HepG2 (cell line): ENCODE measurements around the gene SERPINB6. TPM values are rescaled to one million over a fixed set of nuclear protein-coding genes. Genes with fewer than 3 reads are reported as not detected.
A peak's percentile ranks its signal among the peaks of the same experiment; 100 is the strongest.

Experiments
- AGO1 ChIP-seq: fragments of 200-400 bp; formaldehyde crosslinking; IDR thresholded peaks from 2 replicates; pipeline ENCODE4 v1.6.1; 2017; ENCODE audit warnings: mild to moderate bottlenecking, low read depth, low read length, moderate library complexity; ENCODE audit not compliant: poor library complexity, severe bottlenecking
- CBX2 ChIP-seq, 2 experiments: fragments of 200-600 bp in 1 of 2; sonication (generic); formaldehyde crosslinking in 1 of 2; IDR thresholded peaks; 2 replicates each; pipeline versions ENCODE4 v1.7.0 to v1.8.1; 2018 to 2022; ENCODE audit warnings: low read depth in 2 of 2, low read length in 1 of 2, mild to moderate bottlenecking in 1 of 2, missing genetic modification reagents in 1 of 2
- DR1 ChIP-seq: sonication (generic); formaldehyde crosslinking; IDR thresholded peaks from 2 replicates; pipeline ENCODE4 v1.8.0; 2021; ENCODE audit warnings: mild to moderate bottlenecking, missing genetic modification reagents, inconsistent platforms
- FOXC1 ChIP-seq: sonication (generic); formaldehyde crosslinking; IDR thresholded peaks from 2 replicates; pipeline ENCODE4 v1.8.0; 2022; ENCODE audit warnings: mild to moderate bottlenecking, missing genetic modification reagents, borderline replicate concordance
- GTF2F1 ChIP-seq: fragments of 150-350 bp; IDR thresholded peaks from 2 replicates; pipeline ENCODE4 v1.6.1; 2014; ENCODE audit warnings: low read length
- IRF1 ChIP-seq: sonication (generic); formaldehyde crosslinking; IDR thresholded peaks from 2 replicates; pipeline ENCODE4 v1.4.0; 2020; ENCODE audit warnings: low read depth, mild to moderate bottlenecking, missing genetic modification reagents
- SMAD9 ChIP-seq: sonication (generic); formaldehyde crosslinking; IDR thresholded peaks from 2 replicates; pipeline ENCODE4 v1.5.1; 2020; ENCODE audit warnings: mild to moderate bottlenecking, missing genetic modification reagents
- USF2 ChIP-seq, 2 experiments: sonication (generic) in 1 of 2; formaldehyde crosslinking in 1 of 2; IDR thresholded peaks; 2 replicates each; pipeline versions ENCODE4 v1.5.1 to v1.6.1; 2011 to 2020; ENCODE audit warnings: borderline replicate concordance in 1 of 2, low read depth in 1 of 2, low read length in 1 of 2, mild to moderate bottlenecking in 1 of 2, missing genetic modification reagents in 1 of 2, moderate library complexity in 1 of 2
- ZNF263 ChIP-seq: sonication (generic); formaldehyde crosslinking; IDR thresholded peaks from 2 replicates; pipeline ENCODE4 v1.4.0; 2020; ENCODE audit warnings: missing genetic modification reagents
- ZNF543 ChIP-seq: sonication (generic); formaldehyde crosslinking; IDR thresholded peaks from 2 replicates; pipeline ENCODE4 v1.4.0; 2020; ENCODE audit warnings: mild to moderate bottlenecking, missing genetic modification reagents
- ZNF546 ChIP-seq: sonication (generic); formaldehyde crosslinking; conservative IDR thresholded peaks from 2 replicates; pipeline ENCODE4 v1.8.1; 2023; ENCODE audit warnings: mild to moderate bottlenecking, missing genetic modification reagents
- ZNF552 ChIP-seq: sonication (generic); formaldehyde crosslinking; IDR thresholded peaks from 2 replicates; pipeline ENCODE4 v1.9.0; 2022; ENCODE audit warnings: missing genetic modification reagents, mild to moderate bottlenecking, borderline replicate concordance
- ZZZ3 ChIP-seq: sonication (generic); formaldehyde crosslinking; IDR thresholded peaks from 2 replicates; pipeline ENCODE4 v1.4.0; 2020; ENCODE audit warnings: missing genetic modification reagents, mild to moderate bottlenecking, borderline replicate concordance
- polyA plus RNA-seq, 8 experiments: library from polyadenylated mRNA; depleted of rRNA in 3 of 8; stranded (reverse) in 7 of 8; unstranded in 1 of 8; fragments of >200 nt; fragmentation: Illumina TruSeq in 4 of 8; extraction: Trizol in 4 of 8; gene quantifications; 2 replicates each; pipeline versions ENCODE4 v1.2.1 to v1.2.3, GENCODE V29; 2011 to 2016; ENCODE audit warnings: low read depth in 4 of 8, missing spikeins in 1 of 8, mixed read lengths in 1 of 8; ENCODE audit not compliant: insufficient read depth in 1 of 8
- total RNA-seq, 5 experiments: library from RNA; depleted of rRNA; stranded (reverse); fragments of >200 nt; fragmentation: Illumina TruSeq; extraction: Trizol; gene quantifications; 2 replicates each; pipeline ENCODE4 v1.2.3, GENCODE V29; 2016; ENCODE audit warnings: low read depth in 1 of 5
- TF ChIP-seq, protein P1 (sequence below): sonication (generic); formaldehyde crosslinking; IDR thresholded peaks from 2 replicates; pipeline ENCODE4 v1.8.0; 2022; ENCODE audit warnings: mild to moderate bottlenecking, missing genetic modification reagents; ENCODE audit not compliant: insufficient replicate concordance
- TF ChIP-seq, protein P2 (sequence below): sonication (generic); formaldehyde crosslinking; IDR thresholded peaks from 2 replicates; pipeline ENCODE4 v1.4.0; 2020; ENCODE audit warnings: missing genetic modification reagents, borderline replicate concordance

Gene SERPINB6
- total and polyA plus RNA-seq, 2 of the 13 experiments (the other 11 are each of a cell fraction or from before 2014, with no cell fraction given) = 38.2 to 61.3 TPM

DNA sequence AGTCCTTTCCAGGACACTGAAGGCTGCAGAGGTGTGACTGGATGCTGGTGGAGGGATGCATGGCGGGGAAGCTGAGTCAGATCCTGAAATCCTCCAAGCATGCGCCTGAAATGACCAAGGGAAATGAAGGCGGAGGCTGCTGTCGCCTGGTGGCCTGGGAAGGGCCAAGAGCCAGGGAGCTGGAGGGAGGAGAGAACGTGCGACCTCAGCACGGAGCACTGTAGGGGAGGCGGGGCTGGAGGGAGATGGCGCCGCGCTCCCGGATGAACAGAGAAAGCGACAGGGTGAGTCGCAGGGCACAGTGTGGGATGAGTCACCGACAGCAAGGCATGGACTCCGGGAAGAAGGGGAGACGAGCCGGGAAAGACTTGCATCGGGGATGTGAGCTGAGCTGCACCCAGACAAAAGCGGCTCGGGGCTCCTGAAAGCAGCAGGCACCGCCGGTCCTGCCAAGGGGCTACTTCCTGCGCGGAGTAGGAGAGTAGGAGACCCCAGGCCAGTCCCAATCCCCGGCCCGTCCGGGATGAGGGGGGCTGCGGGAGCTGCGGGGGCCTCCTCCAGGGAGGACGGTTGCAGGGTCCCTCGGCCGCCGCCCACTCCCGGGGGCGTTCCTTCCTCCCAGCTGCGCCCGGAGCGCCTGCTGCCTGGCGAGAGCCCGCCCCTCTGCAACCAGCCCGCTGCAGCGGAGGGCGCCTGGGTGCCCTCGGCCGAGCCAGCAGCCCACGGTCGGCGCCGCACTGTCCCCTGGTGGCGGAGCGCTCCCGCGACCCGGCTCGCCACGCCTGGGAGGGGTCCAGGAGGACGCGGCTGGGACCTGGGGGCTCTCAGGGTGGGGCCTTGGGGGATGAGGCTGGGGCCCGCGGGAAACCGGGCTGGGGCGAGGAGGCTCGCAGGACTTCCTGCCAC is 17.3 kb upstream of the SERPINB6 start (continued):
- TF ChIP-seq CBX2 (IDR thresholded peaks at IDR 0.05; ENCODE audit: low read depth, low read length) (no peak), CBX2 (CRISPR knock-in tag; IDR thresholded peaks at IDR 0.05; ENCODE audit: low read depth) (0 out of 2 replicates have a peak, but pooled peaks have one; percentile 42), ZZZ3 (CRISPR knock-in tag) (peak; percentile 53), AGO1 (peak; percentile 75), GTF2F1 (0 out of 2 replicates have a peak, but pooled peaks have one; percentile 25), ZNF263 (CRISPR knock-in tag) (peak; percentile 99), FOXC1 (CRISPR knock-in tag) (peak; percentile 58; the same call in 1 of the 2 replicates), ZNF543 (peak; percentile 79; the same call in 1 of the 2 replicates), IRF1 (CRISPR knock-in tag) (0 out of 2 replicates have a peak, but pooled peaks have one; percentile 23), ZNF552 (CRISPR knock-in tag) (peak; percentile 51; the same call in 1 of the 2 replicates), DR1 (CRISPR knock-in tag) (no peak), USF2 (IDR thresholded peaks at IDR 0.05; ENCODE audit: low read depth, low read length) (no peak), USF2 (CRISPR knock-in tag; IDR thresholded peaks at IDR 0.05; ENCODE audit: borderline replicate concordance) (no peak), SMAD9 (CRISPR knock-in tag) (no peak; the same call in 1 of the 2 replicates), ZNF546 (CRISPR knock-in tag) (peak; percentile 72; the same call in 1 of the 2 replicates)
- TF ChIP-seq, protein P1, sequence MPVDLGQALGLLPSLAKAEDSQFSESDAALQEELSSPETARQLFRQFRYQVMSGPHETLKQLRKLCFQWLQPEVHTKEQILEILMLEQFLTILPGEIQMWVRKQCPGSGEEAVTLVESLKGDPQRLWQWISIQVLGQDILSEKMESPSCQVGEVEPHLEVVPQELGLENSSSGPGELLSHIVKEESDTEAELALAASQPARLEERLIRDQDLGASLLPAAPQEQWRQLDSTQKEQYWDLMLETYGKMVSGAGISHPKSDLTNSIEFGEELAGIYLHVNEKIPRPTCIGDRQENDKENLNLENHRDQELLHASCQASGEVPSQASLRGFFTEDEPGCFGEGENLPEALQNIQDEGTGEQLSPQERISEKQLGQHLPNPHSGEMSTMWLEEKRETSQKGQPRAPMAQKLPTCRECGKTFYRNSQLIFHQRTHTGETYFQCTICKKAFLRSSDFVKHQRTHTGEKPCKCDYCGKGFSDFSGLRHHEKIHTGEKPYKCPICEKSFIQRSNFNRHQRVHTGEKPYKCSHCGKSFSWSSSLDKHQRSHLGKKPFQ (CRISPR knock-in tag) = peak; percentile 93
- TF ChIP-seq, protein P2, sequence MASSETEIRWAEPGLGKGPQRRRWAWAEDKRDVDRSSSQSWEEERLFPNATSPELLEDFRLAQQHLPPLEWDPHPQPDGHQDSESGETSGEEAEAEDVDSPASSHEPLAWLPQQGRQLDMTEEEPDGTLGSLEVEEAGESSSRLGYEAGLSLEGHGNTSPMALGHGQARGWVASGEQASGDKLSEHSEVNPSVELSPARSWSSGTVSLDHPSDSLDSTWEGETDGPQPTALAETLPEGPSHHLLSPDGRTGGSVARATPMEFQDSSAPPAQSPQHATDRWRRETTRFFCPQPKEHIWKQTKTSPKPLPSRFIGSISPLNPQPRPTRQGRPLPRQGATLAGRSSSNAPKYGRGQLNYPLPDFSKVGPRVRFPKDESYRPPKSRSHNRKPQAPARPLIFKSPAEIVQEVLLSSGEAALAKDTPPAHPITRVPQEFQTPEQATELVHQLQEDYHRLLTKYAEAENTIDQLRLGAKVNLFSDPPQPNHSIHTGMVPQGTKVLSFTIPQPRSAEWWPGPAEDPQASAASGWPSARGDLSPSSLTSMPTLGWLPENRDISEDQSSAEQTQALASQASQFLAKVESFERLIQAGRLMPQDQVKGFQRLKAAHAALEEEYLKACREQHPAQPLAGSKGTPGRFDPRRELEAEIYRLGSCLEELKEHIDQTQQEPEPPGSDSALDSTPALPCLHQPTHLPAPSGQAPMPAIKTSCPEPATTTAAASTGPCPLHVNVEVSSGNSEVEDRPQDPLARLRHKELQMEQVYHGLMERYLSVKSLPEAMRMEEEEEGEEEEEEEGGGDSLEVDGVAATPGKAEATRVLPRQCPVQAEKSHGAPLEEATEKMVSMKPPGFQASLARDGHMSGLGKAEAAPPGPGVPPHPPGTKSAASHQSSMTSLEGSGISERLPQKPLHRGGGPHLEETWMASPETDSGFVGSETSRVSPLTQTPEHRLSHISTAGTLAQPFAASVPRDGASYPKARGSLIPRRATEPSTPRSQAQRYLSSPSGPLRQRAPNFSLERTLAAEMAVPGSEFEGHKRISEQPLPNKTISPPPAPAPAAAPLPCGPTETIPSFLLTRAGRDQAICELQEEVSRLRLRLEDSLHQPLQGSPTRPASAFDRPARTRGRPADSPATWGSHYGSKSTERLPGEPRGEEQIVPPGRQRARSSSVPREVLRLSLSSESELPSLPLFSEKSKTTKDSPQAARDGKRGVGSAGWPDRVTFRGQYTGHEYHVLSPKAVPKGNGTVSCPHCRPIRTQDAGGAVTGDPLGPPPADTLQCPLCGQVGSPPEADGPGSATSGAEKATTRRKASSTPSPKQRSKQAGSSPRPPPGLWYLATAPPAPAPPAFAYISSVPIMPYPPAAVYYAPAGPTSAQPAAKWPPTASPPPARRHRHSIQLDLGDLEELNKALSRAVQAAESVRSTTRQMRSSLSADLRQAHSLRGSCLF (CRISPR knock-in tag) = no peak
